Transverse colon (tissue), 4 donors: ENCODE measurements around the gene GPRC6A. TPM values are rescaled to one million over a fixed set of nuclear protein-coding genes. Genes with fewer than 3 reads are reported as not detected.

Source experiments
- DNase-seq: peaks from one replicate; pipeline ENCODE4 v3.0.0-alpha.2; 2019
- H3K27ac ChIP-seq, 4 donors: fragments of 200-600 bp; sonication (generic); 2 replicates each; pipeline ENCODE4 v1.5.1; 2016 to 2018; ENCODE audit warnings: inconsistent platforms in 4 of 4
- H3K27me3 ChIP-seq: fragments of 200-600 bp; sonication (generic); 2 replicates; pipeline ENCODE4 v1.5.1; 2017; ENCODE audit warnings: inconsistent platforms
- H3K36me3 ChIP-seq, 4 donors: fragments of 200-600 bp; sonication (generic); 2 replicates each; pipeline ENCODE4 v1.5.1; 2017 to 2019; ENCODE audit warnings: inconsistent platforms in 4 of 4
- H3K4me1 ChIP-seq, 4 donors: fragments of 200-600 bp; sonication (generic); 2 replicates each; pipeline ENCODE4 v1.5.1; 2017 to 2020; ENCODE audit warnings: inconsistent platforms in 4 of 4
- H3K4me3 ChIP-seq, 4 donors: fragments of 200-600 bp; sonication (generic); 1 replicate in 1 of 4; 2 replicates in 3 of 4; pipeline versions ENCODE4 v1.5.1 to v1.6.1; 2017 to 2019; ENCODE audit warnings: inconsistent platforms in 4 of 4
- H3K9me3 ChIP-seq, 2 donors: fragments of 200-600 bp; sonication (generic); 2 replicates each; pipeline ENCODE4 v1.5.1; 2017 to 2019; ENCODE audit warnings: inconsistent platforms in 2 of 2
- CTCF ChIP-seq, 5 experiments: fragments of 200-600 bp in 3 of 5; fragments of 450-650 bp in 2 of 5; sonication (generic) in 3 of 5; IDR thresholded peaks; 1 replicate in 2 of 5; 2 replicates in 3 of 5; pipeline ENCODE4 v1.5.1; 2016 to 2017; ENCODE audit warnings: antibody characterized with exemption in 5 of 5, inconsistent platforms in 3 of 5, mild to moderate bottlenecking in 2 of 5, moderate library complexity in 1 of 5
- EP300 ChIP-seq: sonication (generic); formaldehyde crosslinking; IDR thresholded peaks from one replicate; pipeline ENCODE4 v1.6.1; 2017; ENCODE audit warnings: antibody characterized with exemption, low read depth
- POLR2A ChIP-seq: fragments of 450-650 bp; IDR thresholded peaks from one replicate; pipeline ENCODE4 v1.6.1; 2016; ENCODE audit warnings: antibody characterized with exemption, mild to moderate bottlenecking, moderate library complexity
- POLR2AphosphoS5 ChIP-seq, 3 donors: sonication (generic); formaldehyde crosslinking; IDR thresholded peaks; one replicate each; pipeline ENCODE4 v1.6.1; 2016; ENCODE audit warnings: antibody characterized with exemption in 3 of 3
- WGBS, 2 donors: methylation state at CpG; one replicate each; pipeline ENCODE4 v1.1.5; 2018; ENCODE audit warnings: low coverage in 1 of 2; 5-methylcytosine and 5-hydroxymethylcytosine counted together
- in situ Hi-C, 4 donors: fragments of 200-750 bp; cut with MboI; loops; one replicate each; pipeline versions ENCODE4 v1.15.0 to v1.15.1; 2017; ENCODE audit warnings: low sequenced_read_pairs in 3 of 4, low pct_ligation_motif_present in 1 of 4, low pct_unique_long_range_greater_than_20kb in 1 of 4
- intact Hi-C: fragments of 100-400 bp; cut with DNase I; formaldehyde crosslinking; loops from one replicate; pipeline ENCODE4 v1.15.1; 2023; ENCODE audit warnings: low total_unique reads
- total RNA-seq, 4 donors: library from RNA; depleted of rRNA; stranded (reverse); fragments of >200 nt; gene quantifications; one replicate each; pipeline ENCODE4 v1.1.0, GENCODE V29; 2016

The GPRC6A gene
- total RNA-seq, 4 donors from 2014 or later, result not detected

GRCh38 chr6:116876107-116876506, 47.2 kb upstream of the GPRC6A start:
- intact Hi-C loops (no loop called here), in situ Hi-C loops (no loop called here)
- no peak overlapping the region for H3K27ac ChIP-seq
- DNase-seq, result no peak
- WGBS, 2 donors, result 27 to 31% methylated on average over 8 of the region's 8 CpGs
- H3K9me3 ChIP-seq, result no peaks in the 10 kb centered on the region
- peaks cover 71% of the 10 kb centered on the region for H3K27me3 ChIP-seq
- H3K4me3 ChIP-seq, result peak overlapping the region in 1 of 4 donors; percentile 45
- TF ChIP-seq EP300 (no peak), CTCF (IDR thresholded peaks at IDR 0.05) (no peak), POLR2AphosphoS5 (IDR thresholded peaks at IDR 0.05) (no peak)
- peaks cover 0 to 16% (median 13%) of the 10 kb centered on the region in 4 donors for H3K4me1 ChIP-seq
- H3K36me3 ChIP-seq, result no peaks in the 10 kb centered on the region

- H3K27ac ChIP-seq, result no peak overlapping the region
- H3K27me3 ChIP-seq, result peaks cover 55% of the 10 kb centered on the region
- H3K4me3 ChIP-seq, result no peak overlapping the region
- peaks cover 0 to 15% (median 12%) of the 10 kb centered on the region in 4 donors for H3K4me1 ChIP-seq
- no peak for TF ChIP-seq EP300
- no peak for TF ChIP-seq POLR2AphosphoS5 (IDR thresholded peaks at IDR 0.05)
- no peak for TF ChIP-seq POLR2A
- TF ChIP-seq CTCF (IDR thresholded peaks at IDR 0.05), result no peak
- no peaks in the 10 kb centered on the region for H3K9me3 ChIP-seq
- intact Hi-C loops, result no loop called here
- DNase-seq, result no peak
- WGBS, 2 donors, result 92 to 93% methylated on average over 3 to 4 of the region's 4 CpGs
- H3K36me3 ChIP-seq, result no peaks in the 10 kb centered on the region
- in situ Hi-C loops, result no loop called here
These were observed 43.9 kb upstream of the GPRC6A start for GRCh38 chr6:116872771-116873170.

- Histone ChIP-seq H3K4me1 (no peaks in the 10 kb centered on the region), H3K9me3 (no peaks in the 10 kb centered on the region), H3K27me3 (peaks cover 3% of the 10 kb centered on the region), H3K4me3 (no peak overlapping the region), H3K27ac (no peak overlapping the region), H3K36me3 (no peaks in the 10 kb centered on the region)
- in situ Hi-C loops (no loop called here), intact Hi-C loops (no loop called here)
- DNase-seq, result no peak
- whole genome bisulfite sequencing, 2 donors, result 40 to 81% methylated on average over 1 to 3 of the region's 3 CpGs
- TF ChIP-seq CTCF (IDR thresholded peaks at IDR 0.05) (no peak), EP300 (no peak), POLR2AphosphoS5 (IDR thresholded peaks at IDR 0.05) (no peak), POLR2A (no peak)
These were observed 37.5 kb upstream of the GPRC6A start for GRCh38 chr6:116866281-116866871.

- H3K9me3 ChIP-seq, result peaks cover 6 to 13% of the 10 kb centered on the region in 2 donors
- H3K27me3 ChIP-seq, result no peaks in the 10 kb centered on the region
- H3K36me3 ChIP-seq, result no peaks in the 10 kb centered on the region
- in situ Hi-C loops, result no loop called here
- DNase-seq, result no peak
- no peaks in the 10 kb centered on the region for H3K4me1 ChIP-seq
- TF ChIP-seq CTCF (IDR thresholded peaks at IDR 0.05) (no peak), EP300 (no peak), POLR2A (no peak), POLR2AphosphoS5 (IDR thresholded peaks at IDR 0.05) (no peak)
- intact Hi-C loops, result no loop called here
- H3K27ac ChIP-seq, result no peak overlapping the region
- H3K4me3 ChIP-seq, result no peak overlapping the region
These were observed 30.4 kb upstream of the GPRC6A start for GRCh38 chr6:116859264-116859663.
